Neural progenitor cell (in vitro differentiated cells): Measurements from ENCODE around the gene COL11A1. TPM values are rescaled to one million over a fixed set of nuclear protein-coding genes. Genes with fewer than 3 reads are reported as not detected.
"Not testable (repeated sequence)": the region's sequence is repeated elsewhere in the genome, so short reads cannot be mapped to it uniquely, and the experiment has no call there.

Source experiments
- DNase-seq: peaks from one replicate; pipeline ENCODE4 v3.0.0-alpha.2; 2016; ENCODE audit warnings: low spot score
- H2AFZ ChIP-seq: fragments of 200-600 bp; sonication (generic); replicated peaks from 2 replicates; pipeline ENCODE4 v1.6.1; 2016; ENCODE audit warnings: antibody characterized with exemption
- H3F3A ChIP-seq: fragments of 200-600 bp; sonication (generic); 2 replicates; pipeline ENCODE4 v1.6.1; 2016; ENCODE audit warnings: antibody characterized with exemption, low read depth
- H3K27ac ChIP-seq: fragments of 200-600 bp; sonication (generic); 2 replicates; pipeline ENCODE4 v1.5.1; 2016; ENCODE audit warnings: mild to moderate bottlenecking
- H3K27me3 ChIP-seq: fragments of 200-600 bp; sonication (generic); 2 replicates; pipeline ENCODE4 v1.6.1; 2016; ENCODE audit warnings: mild to moderate bottlenecking, moderate library complexity
- H3K36me3 ChIP-seq: fragments of 200-600 bp; sonication (generic); 2 replicates; pipeline ENCODE4 v1.5.1; 2016
- H3K4me1 ChIP-seq: fragments of 200-600 bp; sonication (generic); 2 replicates; pipeline ENCODE4 v1.6.1; 2016; ENCODE audit warnings: mixed run types
- H3K4me2 ChIP-seq: fragments of 200-600 bp; sonication (generic); 2 replicates; pipeline ENCODE4 v1.6.1; 2016
- H3K4me3 ChIP-seq: fragments of 200-600 bp; sonication (generic); 2 replicates; pipeline ENCODE4 v1.5.1; 2016
- H3K79me2 ChIP-seq: fragments of 200-600 bp; sonication (generic); 2 replicates; pipeline ENCODE4 v1.6.1; 2016; ENCODE audit warnings: low read depth
- H3K9ac ChIP-seq: fragments of 200-600 bp; sonication (generic); 2 replicates; pipeline ENCODE4 v1.6.1; 2016
- H3K9me3 ChIP-seq: fragments of 200-600 bp; sonication (generic); 2 replicates; pipeline ENCODE4 v1.5.1; 2016; ENCODE audit warnings: low read depth
- H4K20me1 ChIP-seq: fragments of 200-600 bp; sonication (generic); 2 replicates; pipeline ENCODE4 v1.6.1; 2016; ENCODE audit warnings: low read depth
- H3K27ac Mint-ChIP-seq: 3 replicates; pipeline ENCODE4 v1.8.0; 2021; ENCODE audit warnings: mixed read lengths
- H3K27me3 Mint-ChIP-seq: 2 replicates; pipeline ENCODE4 v1.8.0; 2022; ENCODE audit warnings: low read depth, mild to moderate bottlenecking, inconsistent platforms, moderate library complexity, mixed read lengths; ENCODE audit not compliant: insufficient read depth
- H3K36me3 Mint-ChIP-seq: 3 replicates; pipeline ENCODE4 v1.8.0; 2021; ENCODE audit warnings: mixed read lengths
- H3K4me1 Mint-ChIP-seq: 3 replicates; pipeline ENCODE4 v1.8.0; 2021; ENCODE audit warnings: mixed read lengths
- H3K4me3 Mint-ChIP-seq: 3 replicates; pipeline ENCODE4 v1.8.0; 2021; ENCODE audit warnings: mild to moderate bottlenecking, moderate library complexity, mixed read lengths
- H3K9me3 Mint-ChIP-seq: 3 replicates; pipeline ENCODE4 v1.8.0; 2020; ENCODE audit warnings: mixed read lengths
- CTCF ChIP-seq: fragments of 200-600 bp; sonication (generic); IDR thresholded peaks from 2 replicates; pipeline ENCODE4 v1.5.1; 2017; ENCODE audit warnings: antibody characterized with exemption, mild to moderate bottlenecking
- EZH2 ChIP-seq: fragments of 200-600 bp; sonication (generic); IDR thresholded peaks from 2 replicates; pipeline ENCODE4 v1.6.1; 2017; ENCODE audit warnings: antibody characterized with exemption, mild to moderate bottlenecking, moderate library complexity
- EZH2phosphoT487 ChIP-seq: fragments of 200-600 bp; sonication (generic); IDR thresholded peaks from 2 replicates; pipeline ENCODE4 v1.6.1; 2017; ENCODE audit warnings: antibody characterized with exemption
- total RNA-seq: library from RNA; depleted of rRNA; stranded (reverse); fragments of >200 nt; gene quantifications from 2 replicates; pipeline ENCODE4 v1.2.3, GENCODE V29; 2015; ENCODE audit warnings: low replicate concordance

COL11A1 gene
- total RNA-seq, 1 donor from 2014 or later, result 78.9 TPM

- no peak overlapping the region for H3K27ac Mint-ChIP-seq
- H3K79me2 ChIP-seq, result no peaks in the 10 kb centered on the region
- H3K36me3 Mint-ChIP-seq, result no peaks in the 10 kb centered on the region
These were observed 21.5 kb upstream of the COL11A1 start for GRCh38 chr1:103129796-103130195.

GRCh38 chr1:103129255-103129654, 20.9 kb upstream of the COL11A1 start:
- no peaks in the 10 kb centered on the region for H3F3A ChIP-seq
- no peaks in the 10 kb centered on the region for H3K79me2 ChIP-seq
- H3K9me3 ChIP-seq, result no peaks in the 10 kb centered on the region
- H3K4me1 ChIP-seq, result no peaks in the 10 kb centered on the region
- TF ChIP-seq EZH2phosphoT487 (no peak), CTCF (no peak), EZH2 (no peak)
- H2AFZ ChIP-seq, result no peak overlapping the region
- H3K4me1 Mint-ChIP-seq, result no peaks in the 10 kb centered on the region
- H3K9me3 Mint-ChIP-seq, result peaks cover 6% of the 10 kb centered on the region
- H3K36me3 Mint-ChIP-seq, result no peaks in the 10 kb centered on the region
- H3K36me3 ChIP-seq, result no peaks in the 10 kb centered on the region
- no peaks in the 10 kb centered on the region for H3K27me3 Mint-ChIP-seq
- no peak for DNase-seq
- H3K4me2 ChIP-seq, result no peak overlapping the region
- no peak overlapping the region for H3K4me3 ChIP-seq
- no peak overlapping the region for H3K27ac Mint-ChIP-seq
- H3K9ac ChIP-seq, result no peak overlapping the region
- H3K4me3 Mint-ChIP-seq, result no peak overlapping the region
- no peaks in the 10 kb centered on the region for H4K20me1 ChIP-seq
- H3K27ac ChIP-seq, result no peak overlapping the region
- H3K27me3 ChIP-seq, result no peaks in the 10 kb centered on the region

More at GRCh38 chr1:103129796-103130195, 21.5 kb upstream of the COL11A1 start:
- H3K36me3 ChIP-seq, result no peaks in the 10 kb centered on the region
- no peak overlapping the region for H3K27ac ChIP-seq
- TF ChIP-seq EZH2phosphoT487 (no peak), CTCF (no peak), EZH2 (no peak)
- no peaks in the 10 kb centered on the region for H3F3A ChIP-seq
- H3K9ac ChIP-seq, result no peak overlapping the region
- no peak overlapping the region for H3K4me2 ChIP-seq
- Mint-ChIP-seq H3K9me3 (peaks cover 6% of the 10 kb centered on the region), H3K27me3 (no peaks in the 10 kb centered on the region), H3K4me3 (no peak overlapping the region), H3K4me1 (no peaks in the 10 kb centered on the region)
- no peaks in the 10 kb centered on the region for H3K9me3 ChIP-seq
- no peak overlapping the region for H3K4me3 ChIP-seq
- H2AFZ ChIP-seq, result no peak overlapping the region
- H3K27me3 ChIP-seq, result no peaks in the 10 kb centered on the region
- H4K20me1 ChIP-seq, result no peaks in the 10 kb centered on the region
- H3K4me1 ChIP-seq, result no peaks in the 10 kb centered on the region
- DNase-seq, result no peak

- not testable (repeated sequence) for H3F3A ChIP-seq, H3K79me2 ChIP-seq, H4K20me1 ChIP-seq, H3K9ac ChIP-seq, H3K9me3 Mint-ChIP-seq, H3K4me1 Mint-ChIP-seq, H3K4me3 ChIP-seq, DNase-seq, H3K4me3 Mint-ChIP-seq, H3K4me1 ChIP-seq, H3K36me3 Mint-ChIP-seq, H3K27ac ChIP-seq, H3K9me3 ChIP-seq, H3K27ac Mint-ChIP-seq, H3K27me3 Mint-ChIP-seq, H2AFZ ChIP-seq, H3K27me3 ChIP-seq, H3K36me3 ChIP-seq, H3K4me2 ChIP-seq
These were observed 19.9 kb upstream of the COL11A1 start for GRCh38 chr1:103128256-103128655.

- no peaks in the 10 kb centered on the region for H3K27me3 ChIP-seq
- H3K27ac ChIP-seq, result no peak overlapping the region
- no peaks in the 10 kb centered on the region for H3K4me1 ChIP-seq
- no peak overlapping the region for H3K4me2 ChIP-seq
- TF ChIP-seq EZH2phosphoT487 (no peak), EZH2 (no peak), CTCF (no peak)
- no peaks in the 10 kb centered on the region for H4K20me1 ChIP-seq
- DNase-seq, result no peak
- no peaks in the 10 kb centered on the region for H3K36me3 Mint-ChIP-seq
- no peaks in the 10 kb centered on the region for H3K9me3 Mint-ChIP-seq
- no peak overlapping the region for H3K4me3 Mint-ChIP-seq
- H3K27me3 Mint-ChIP-seq, result no peaks in the 10 kb centered on the region
- H3K4me3 ChIP-seq, result no peak overlapping the region
- no peaks in the 10 kb centered on the region for H3K9me3 ChIP-seq
- no peak overlapping the region for H2AFZ ChIP-seq
- no peaks in the 10 kb centered on the region for H3K4me1 Mint-ChIP-seq
- no peak overlapping the region for H3K9ac ChIP-seq
- H3K27ac Mint-ChIP-seq, result no peak overlapping the region
- H3F3A ChIP-seq, result no peaks in the 10 kb centered on the region
- H3K79me2 ChIP-seq, result no peaks in the 10 kb centered on the region
- no peaks in the 10 kb centered on the region for H3K36me3 ChIP-seq
These were observed 16.9 kb upstream of the COL11A1 start for GRCh38 chr1:103125219-103125618.
